PFSK-1 (cell line): ENCODE results near the gene RBFOX1.

ENCODE experiments used
- POLR2AphosphoS5 ChIP-seq: IDR thresholded peaks from 2 replicates; pipeline ENCODE4 v1.6.1; 2012; ENCODE audit warnings: low read depth, mild to moderate bottlenecking, control low read depth, low read length, moderate library complexity
- REST ChIP-seq, 2 experiments: IDR thresholded peaks; 2 replicates each; pipeline versions ENCODE4 v1.6.1 to v1.8.0; 2011 to 2012; ENCODE audit warnings: low read depth in 2 of 2, low read length in 2 of 2, control low read depth in 1 of 2, inconsistent platforms in 1 of 2, mild to moderate bottlenecking in 1 of 2, moderate library complexity in 1 of 2; ENCODE audit not compliant: insufficient read depth in 1 of 2
- SIN3A ChIP-seq: IDR thresholded peaks from 2 replicates; pipeline ENCODE4 v1.6.1; 2012; ENCODE audit warnings: mild to moderate bottlenecking, low read length, moderate library complexity, borderline replicate concordance; ENCODE audit not compliant: insufficient read depth
- TAF1 ChIP-seq: IDR thresholded peaks from 2 replicates; pipeline ENCODE4 v1.6.1; 2012; ENCODE audit warnings: low read length, control low read depth, borderline replicate concordance; ENCODE audit not compliant: insufficient read depth

GRCh38 chr16:7321661-7322060, 11.0 kb upstream of the RBFOX1 start:
- no peak for TF ChIP-seq SIN3A
- no peak for TF ChIP-seq POLR2AphosphoS5
- TF ChIP-seq REST (IDR thresholded peaks at IDR 0.05; ENCODE audit: insufficient read depth in 1 of 2, low read depth in 2 of 2, low read length in 2 of 2): no peak
- no peak for TF ChIP-seq TAF1
